Neuron (in vitro differentiated cells): Measurements from ENCODE around the gene LFNG.

Experiments
- H2AFZ ChIP-seq: one replicate; pipeline ENCODE4 v1.6.1; 2013; ENCODE audit warnings: low read depth, mild to moderate bottlenecking, inconsistent platforms, low read length, moderate library complexity
- H3K27me3 ChIP-seq: one replicate; pipeline ENCODE4 v1.6.1; 2013; ENCODE audit warnings: low read length; ENCODE audit not compliant: insufficient read depth
- H3K36me3 ChIP-seq: one replicate; pipeline ENCODE4 v1.6.1; 2013; ENCODE audit warnings: low read length; ENCODE audit not compliant: insufficient read depth
- H3K4me1 ChIP-seq: one replicate; pipeline ENCODE4 v1.6.1; 2013; ENCODE audit warnings: low read length; ENCODE audit not compliant: insufficient read depth
- H3K4me3 ChIP-seq: 2 replicates; pipeline ENCODE4 v1.5.1; 2013; ENCODE audit warnings: mild to moderate bottlenecking, low read length, moderate library complexity
- H3K9me3 ChIP-seq: one replicate; pipeline ENCODE4 v1.6.1; 2013; ENCODE audit warnings: low read length

LFNG gene

DNA sequence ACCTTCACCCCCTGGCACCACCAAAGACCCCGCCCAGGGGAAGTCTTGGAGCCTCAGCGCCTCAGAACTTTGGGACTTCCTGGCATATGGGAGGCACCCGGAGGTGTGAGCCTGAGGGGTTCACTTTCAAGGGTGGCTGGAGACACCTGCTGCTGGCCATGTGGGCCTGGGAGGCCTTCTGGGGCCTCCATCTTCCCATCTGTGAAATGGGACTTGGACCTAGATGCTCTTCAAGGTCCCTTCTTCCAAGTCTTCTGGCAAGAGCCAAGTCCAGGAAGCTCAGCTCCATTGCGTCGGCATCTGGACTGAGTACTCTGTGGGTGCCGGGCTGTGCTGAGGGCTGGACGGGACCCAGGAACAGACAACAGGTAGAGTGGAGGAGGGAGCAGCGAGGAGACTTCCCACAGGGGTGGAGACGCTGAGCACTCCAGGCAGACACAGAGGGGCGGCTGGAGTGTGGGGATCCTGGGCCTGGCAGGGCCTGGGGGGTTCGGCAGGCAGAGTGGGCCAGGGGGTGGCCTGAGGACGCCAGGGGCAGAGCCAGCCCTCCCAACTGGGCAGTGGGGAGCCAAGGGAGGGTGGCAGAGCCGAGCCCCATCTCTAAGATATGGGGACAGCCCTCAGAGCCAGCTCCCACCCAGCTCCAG, 9.3 kb upstream of the LFNG start:
- peaks cover 40% of the 10 kb centered on the region for H3K4me1 ChIP-seq
- peaks cover 4% of the 10 kb centered on the region for H3K9me3 ChIP-seq
- no peak overlapping the region for H3K4me3 ChIP-seq
- H3K36me3 ChIP-seq: no peaks in the 10 kb centered on the region
- H2AFZ ChIP-seq: no peak overlapping the region
- peaks cover 10% of the 10 kb centered on the region for H3K27me3 ChIP-seq

DNA sequence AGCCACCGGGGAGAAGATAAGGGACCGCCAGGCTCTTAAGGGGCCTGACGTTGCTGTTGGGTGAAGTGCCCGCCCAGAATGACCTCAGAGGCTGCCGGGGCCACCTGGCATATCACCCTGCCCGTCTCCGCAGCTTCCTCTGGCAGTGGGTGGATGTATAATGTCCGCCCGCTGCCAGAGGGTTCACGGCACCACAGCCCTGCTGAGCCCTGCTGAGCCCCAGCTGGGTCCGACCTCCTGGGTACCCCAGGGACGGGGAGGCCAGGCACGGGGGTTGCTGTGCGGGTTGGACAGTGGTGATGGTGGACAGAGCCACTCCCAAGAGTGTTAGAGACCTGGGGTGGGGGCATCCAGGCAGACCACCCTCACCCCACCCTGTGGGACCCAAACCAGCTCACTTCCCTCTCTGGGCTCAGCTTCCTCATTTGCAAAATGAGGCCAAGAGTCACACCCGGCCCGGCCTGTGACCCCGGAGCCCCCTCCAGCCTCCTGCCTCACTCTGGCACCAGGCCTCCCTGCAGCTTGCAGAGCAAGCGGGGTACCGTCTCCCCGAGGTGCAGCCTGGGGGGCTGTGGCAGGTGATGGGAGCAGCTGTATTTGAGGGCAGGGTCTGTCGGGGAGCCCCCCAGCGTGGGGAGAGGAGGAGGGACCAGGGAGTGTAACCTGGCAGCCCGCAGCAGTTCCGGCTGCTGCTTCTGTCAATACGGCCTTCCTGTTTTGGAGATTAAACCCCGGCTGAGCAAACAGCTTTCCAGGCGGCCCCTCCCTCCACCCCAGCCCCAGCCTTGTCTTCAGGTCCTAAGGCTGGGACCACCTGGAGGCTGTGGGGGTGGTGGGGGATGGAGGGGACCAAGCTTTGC, 8.4 kb upstream of the LFNG start:
- no peak overlapping the region for H3K4me3 ChIP-seq
- peaks cover 10% of the 10 kb centered on the region for H3K27me3 ChIP-seq
- H2AFZ ChIP-seq: no peak overlapping the region
- H3K4me1 ChIP-seq: peaks cover 42% of the 10 kb centered on the region
- peaks cover 4% of the 10 kb centered on the region for H3K9me3 ChIP-seq
- H3K36me3 ChIP-seq: no peaks in the 10 kb centered on the region

DNA sequence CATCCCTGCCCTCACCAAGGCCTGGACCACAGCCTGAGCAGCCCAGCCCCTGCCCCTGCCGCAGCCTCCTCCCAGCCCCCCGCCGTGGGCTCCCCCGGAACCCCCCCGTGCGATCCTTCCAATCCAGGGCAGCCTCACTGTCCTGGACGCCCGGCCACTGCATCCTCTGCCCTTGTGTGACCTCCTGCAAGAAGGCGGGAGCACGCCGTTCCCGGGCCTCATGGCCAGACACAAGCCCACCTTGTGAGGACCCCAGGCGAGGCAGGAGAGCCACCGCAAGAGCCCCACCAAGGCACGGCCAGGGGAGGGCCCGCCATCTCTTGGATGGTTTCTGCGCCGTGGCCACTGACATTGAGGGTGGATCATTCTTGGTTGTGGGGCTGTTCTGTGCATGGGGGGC, 7.8 kb upstream of the LFNG start:
- Histone ChIP-seq H3K4me3 (no peak overlapping the region), H3K27me3 (peaks cover 10% of the 10 kb centered on the region), H3K9me3 (peaks cover 4% of the 10 kb centered on the region), H3K36me3 (no peaks in the 10 kb centered on the region), H3K4me1 (peaks cover 48% of the 10 kb centered on the region), H2AFZ (no peak overlapping the region)

DNA sequence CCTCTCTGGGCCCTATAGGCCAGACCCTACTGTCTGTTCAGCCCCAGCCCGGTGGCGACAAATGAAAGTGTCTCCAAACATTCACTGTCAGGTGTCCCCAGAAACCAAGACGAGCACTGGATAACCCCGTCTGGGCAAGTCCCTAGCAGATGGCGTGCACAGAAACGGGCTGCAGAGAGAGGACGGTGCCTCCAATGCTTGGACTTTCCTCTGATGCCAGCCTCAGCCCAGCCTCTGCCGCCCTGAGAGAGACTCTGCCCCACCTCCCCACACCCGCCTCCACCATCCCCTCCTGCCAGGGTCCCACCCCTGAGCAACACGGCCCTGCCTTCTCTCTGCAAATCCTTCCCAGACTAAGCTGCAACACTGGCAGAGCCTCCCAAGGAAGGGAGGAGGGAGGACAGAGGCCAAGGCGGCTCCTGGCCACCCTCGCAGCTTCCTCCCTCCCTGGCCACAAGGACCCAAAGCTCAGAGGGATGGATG, 7.4 kb upstream of the LFNG start:
- Histone ChIP-seq H2AFZ (no peak overlapping the region), H3K4me1 (peaks cover 53% of the 10 kb centered on the region), H3K36me3 (no peaks in the 10 kb centered on the region), H3K9me3 (peaks cover 4% of the 10 kb centered on the region), H3K27me3 (peaks cover 10% of the 10 kb centered on the region), H3K4me3 (no peak overlapping the region)

DNA sequence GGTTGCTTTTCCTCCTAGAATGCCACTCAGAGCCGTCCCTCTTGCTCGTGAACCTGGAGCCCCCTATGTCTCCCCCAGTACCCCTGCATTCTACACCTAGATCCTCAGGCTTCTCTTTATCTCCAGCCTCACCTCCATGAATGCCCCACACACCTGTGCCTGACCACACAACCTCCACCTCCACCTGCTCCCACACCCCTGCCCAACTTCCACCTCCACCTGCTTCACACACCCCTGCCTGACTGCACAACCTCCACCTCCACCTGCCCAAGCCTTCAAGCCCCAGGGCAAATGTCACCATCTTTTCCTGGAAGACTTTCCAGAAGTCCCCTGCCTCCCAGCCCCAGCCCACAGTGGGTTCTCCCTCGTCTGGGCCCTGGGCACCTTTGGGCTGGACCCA, 6.9 kb upstream of the LFNG start:
- Histone ChIP-seq H3K4me3 (no peak overlapping the region), H3K4me1 (peaks cover 57% of the 10 kb centered on the region), H3K9me3 (peaks cover 4% of the 10 kb centered on the region), H2AFZ (no peak overlapping the region), H3K36me3 (no peaks in the 10 kb centered on the region), H3K27me3 (peaks cover 10% of the 10 kb centered on the region)

DNA sequence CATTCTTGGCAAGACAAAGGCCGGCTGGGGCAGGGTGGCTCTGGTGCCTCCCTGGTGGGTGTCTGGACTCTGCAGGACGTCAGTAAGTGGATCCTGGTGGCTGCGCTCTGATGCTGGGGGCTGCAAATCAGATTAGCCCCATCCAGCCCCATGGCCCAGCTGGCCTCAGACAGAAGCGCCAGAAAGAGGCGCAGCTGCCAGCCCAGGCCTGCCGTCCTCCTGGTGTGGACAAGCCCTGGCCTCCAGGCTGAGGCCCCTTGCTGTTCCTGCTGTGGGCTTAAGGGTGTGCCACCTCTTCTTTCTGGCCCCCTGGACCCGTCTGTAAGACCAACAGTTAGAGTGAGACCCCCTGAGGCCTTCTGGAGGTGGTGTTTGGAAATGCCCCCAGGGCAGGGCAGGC, 5.9 kb upstream of the LFNG start:
- Histone ChIP-seq H2AFZ (no peak overlapping the region), H3K4me1 (peaks cover 57% of the 10 kb centered on the region), H3K9me3 (peaks cover 4% of the 10 kb centered on the region), H3K27me3 (peaks cover 10% of the 10 kb centered on the region), H3K36me3 (no peaks in the 10 kb centered on the region), H3K4me3 (no peak overlapping the region)

DNA sequence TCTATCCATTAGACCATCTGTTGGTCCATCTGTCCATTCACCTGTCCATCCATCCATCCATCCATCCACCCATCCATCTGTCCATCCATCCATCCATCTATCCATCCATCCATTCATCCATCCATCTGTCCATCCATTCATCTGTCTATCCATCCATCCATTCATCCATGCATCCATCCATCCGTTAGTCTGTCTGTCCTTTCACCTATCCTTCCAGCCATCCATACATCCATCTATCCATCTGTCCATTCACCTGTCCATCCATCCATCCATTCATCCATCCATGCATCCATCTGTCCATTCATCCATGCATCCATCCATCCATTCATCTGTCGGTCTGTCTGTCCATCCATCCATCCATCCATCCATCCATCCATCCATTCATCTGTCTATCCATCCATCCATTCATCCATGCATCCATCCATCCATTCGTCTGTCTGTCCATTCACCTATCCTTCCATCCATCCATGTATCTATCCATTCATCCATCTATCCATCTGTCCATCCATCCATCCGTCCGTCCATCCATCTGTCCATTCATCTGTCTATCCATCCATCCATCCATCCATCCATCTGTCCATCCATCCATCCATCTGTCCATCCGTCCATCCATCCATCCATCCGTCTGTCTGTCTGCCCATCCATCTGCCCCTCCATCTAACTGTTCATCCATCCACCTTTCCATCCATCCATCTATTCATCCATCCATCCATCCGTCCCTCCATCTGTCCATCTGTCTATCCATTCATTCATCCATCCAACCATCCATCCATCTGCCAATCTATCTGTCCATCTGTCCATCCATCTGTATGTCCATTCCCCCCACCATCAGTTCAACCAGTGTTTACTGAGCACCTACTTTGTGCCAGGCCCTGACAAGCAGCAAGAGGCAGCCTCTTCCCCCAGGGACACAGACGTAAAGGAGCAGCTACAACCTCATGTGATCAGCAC, 4.8 kb upstream of the LFNG start:
- Histone ChIP-seq H3K36me3 (no peaks in the 10 kb centered on the region), H3K27me3 (peaks cover 10% of the 10 kb centered on the region), H3K4me1 (peaks cover 52% of the 10 kb centered on the region)

DNA sequence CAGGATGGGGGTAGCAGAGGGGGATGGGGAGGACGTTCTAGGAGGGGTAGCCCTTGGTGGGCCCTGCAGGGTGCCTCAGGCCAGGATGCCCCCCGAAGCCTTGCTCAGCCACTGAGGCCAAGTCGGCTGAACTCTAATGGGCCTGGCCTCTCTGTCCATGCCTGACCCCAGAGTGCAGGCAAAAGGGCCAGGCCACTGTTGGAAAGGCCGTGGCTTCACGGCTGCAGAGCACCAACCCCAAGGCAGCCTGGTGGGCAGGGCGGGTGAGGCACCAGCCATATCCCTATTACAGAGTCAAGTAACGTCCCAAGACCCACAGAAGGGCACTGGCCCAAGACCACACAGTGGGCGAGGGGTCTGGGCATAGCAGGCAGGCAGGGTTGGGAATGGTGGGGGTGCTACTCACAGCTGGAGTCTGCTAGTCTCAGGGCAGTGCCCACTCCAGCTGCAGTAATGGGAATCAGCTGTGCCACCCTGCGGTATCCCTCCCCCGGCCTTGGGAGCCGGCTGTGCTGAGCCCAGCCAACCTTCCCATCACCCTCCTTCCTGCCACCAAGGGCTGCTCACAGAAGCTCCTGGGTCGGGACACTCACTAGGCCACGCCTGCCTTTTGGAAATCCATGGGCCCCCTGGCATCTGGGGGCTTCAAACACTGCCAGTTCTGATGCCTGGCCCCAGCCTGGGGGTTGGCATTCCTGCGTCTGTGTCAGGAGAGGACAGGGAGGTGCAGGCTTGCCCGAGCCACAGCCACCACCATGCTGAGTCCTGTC, 4.0 kb upstream of the LFNG start:
- Histone ChIP-seq H3K9me3 (peaks cover 4% of the 10 kb centered on the region), H3K4me3 (no peak overlapping the region), H3K36me3 (no peaks in the 10 kb centered on the region), H3K27me3 (peaks cover 10% of the 10 kb centered on the region), H3K4me1 (peaks cover 49% of the 10 kb centered on the region), H2AFZ (no peak overlapping the region)

More for the DNA sequence above, 4.8 kb upstream of the LFNG start:
- no peak overlapping the region for H3K4me3 ChIP-seq
- H2AFZ ChIP-seq: no peak overlapping the region
- H3K9me3 ChIP-seq: peaks cover 4% of the 10 kb centered on the region

DNA sequence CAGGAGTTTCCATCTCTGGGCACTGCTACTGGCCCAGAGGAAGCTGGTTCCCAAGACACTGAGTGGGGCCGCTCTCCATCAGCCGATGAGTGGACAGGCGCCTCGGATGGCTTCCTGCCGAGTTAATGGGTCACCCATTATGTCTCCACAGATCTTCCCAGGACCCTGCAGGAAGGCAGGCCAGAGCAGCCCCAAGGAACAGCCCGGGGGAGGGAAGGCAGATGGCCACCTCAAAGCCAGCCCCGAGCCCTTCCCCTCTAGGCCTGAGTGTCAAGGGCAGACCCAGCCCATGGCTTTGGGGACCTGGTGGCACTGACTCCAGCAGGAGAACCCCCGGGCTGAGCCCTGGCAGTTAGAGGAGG, 3.4 kb upstream of the LFNG start:
- H2AFZ ChIP-seq: no peak overlapping the region
- peaks cover 4% of the 10 kb centered on the region for H3K9me3 ChIP-seq
- no peak overlapping the region for H3K4me3 ChIP-seq
- no peaks in the 10 kb centered on the region for H3K36me3 ChIP-seq
- H3K4me1 ChIP-seq: peaks cover 43% of the 10 kb centered on the region
- peaks cover 10% of the 10 kb centered on the region for H3K27me3 ChIP-seq

DNA sequence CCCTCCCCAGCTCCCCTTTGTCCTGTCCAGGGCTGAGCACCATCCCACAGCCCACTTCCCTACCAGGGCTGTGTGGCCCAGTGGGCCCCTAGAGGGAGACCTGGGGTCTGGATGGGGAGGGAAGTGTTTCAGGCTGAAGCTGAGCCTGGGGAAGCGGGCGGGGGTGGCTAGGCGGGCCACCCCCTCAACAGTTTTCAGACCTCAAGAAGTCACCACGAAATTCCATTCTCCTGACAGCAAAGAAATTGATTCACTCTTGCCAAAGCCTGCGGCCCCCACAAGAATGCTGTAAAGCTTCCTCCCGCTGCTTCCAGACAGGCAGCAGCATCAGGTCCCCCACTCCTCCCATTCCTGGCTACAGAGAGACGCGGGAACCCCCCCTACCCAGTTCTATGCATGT, 2.5 kb upstream of the LFNG start:
- Histone ChIP-seq H3K4me3 (no peak overlapping the region), H3K9me3 (peaks cover 4% of the 10 kb centered on the region), H3K36me3 (no peaks in the 10 kb centered on the region), H3K27me3 (peaks cover 10% of the 10 kb centered on the region), H3K4me1 (peaks cover 42% of the 10 kb centered on the region), H2AFZ (no peak overlapping the region)

DNA sequence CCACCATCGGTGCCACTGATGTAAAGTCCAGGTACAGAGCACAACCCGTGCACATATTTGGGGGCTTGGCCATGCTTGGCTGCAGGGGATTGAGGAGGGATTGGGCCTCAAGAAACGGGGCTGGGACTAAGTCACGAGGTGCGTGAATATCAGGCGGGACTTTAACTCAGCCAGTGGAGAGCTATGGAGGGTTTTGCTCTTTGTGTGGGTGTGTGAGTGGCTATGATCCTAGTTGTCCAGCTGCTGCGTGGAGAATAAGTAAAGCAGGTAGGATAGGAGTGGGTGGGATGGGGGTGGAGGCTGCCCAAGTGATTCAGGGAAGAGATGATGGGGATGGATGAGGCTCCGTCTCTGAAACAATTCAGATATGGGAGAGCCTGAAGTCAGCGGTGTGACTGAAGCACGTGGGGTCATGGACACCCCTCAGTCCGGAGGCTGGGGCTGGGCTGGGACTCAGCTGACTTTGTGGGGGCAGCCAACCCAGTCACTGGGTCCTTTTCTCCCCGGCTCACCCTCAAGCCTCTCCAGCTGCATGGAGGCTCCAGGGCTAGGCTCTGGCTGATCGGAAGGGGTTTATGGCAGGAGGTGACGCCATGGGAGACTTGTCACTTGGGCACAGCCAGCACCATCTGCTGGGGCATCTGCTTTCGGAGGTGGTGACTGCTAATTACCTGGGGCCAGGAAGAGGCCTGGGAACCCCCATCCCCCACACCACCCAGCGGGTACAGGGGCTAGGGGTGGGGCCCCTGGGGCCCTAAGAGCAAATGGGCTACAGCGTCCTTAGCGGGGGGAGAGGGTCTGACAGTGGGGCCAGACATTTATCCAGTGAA, 1.7 kb upstream of the LFNG start:
- Histone ChIP-seq H3K9me3 (peaks cover 4% of the 10 kb centered on the region), H3K4me3 (no peak overlapping the region), H3K4me1 (peaks cover 49% of the 10 kb centered on the region), H2AFZ (no peak overlapping the region), H3K27me3 (peaks cover 4% of the 10 kb centered on the region), H3K36me3 (no peaks in the 10 kb centered on the region)

DNA sequence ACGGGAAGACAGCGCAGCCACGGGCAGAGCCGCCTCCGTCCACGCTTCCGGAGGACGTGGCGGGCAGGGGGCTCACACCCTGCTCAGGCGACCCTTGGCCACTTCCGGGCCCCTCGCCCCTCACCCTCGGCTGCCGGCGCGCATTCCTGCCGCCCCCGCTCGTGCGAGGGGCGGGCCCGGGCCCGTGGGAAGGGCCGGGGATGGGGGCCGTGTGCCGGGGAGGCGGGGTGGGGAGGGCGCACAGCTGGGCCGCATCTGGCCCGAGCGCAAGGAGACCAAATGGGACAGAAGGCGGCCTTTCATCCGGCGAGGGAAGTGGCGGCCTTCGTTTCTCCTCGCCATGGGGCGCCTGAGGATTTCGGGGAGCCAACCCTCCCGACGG, 846 bp upstream of the LFNG start:
- peaks cover 57% of the 10 kb centered on the region for H3K4me1 ChIP-seq
- peak overlapping the region; percentile 29 for H2AFZ ChIP-seq

More for the DNA sequence above, 846 bp upstream of the LFNG start:
- H3K9me3 ChIP-seq: no peaks in the 10 kb centered on the region
- H3K27me3 ChIP-seq: no peaks in the 10 kb centered on the region
- no peaks in the 10 kb centered on the region for H3K36me3 ChIP-seq
- peak overlapping the region; percentile 45 for H3K4me3 ChIP-seq
